GM12865 (cell line): ENCODE results near the gene IL32.
A peak's percentile ranks its signal among the peaks of the same experiment; 100 is the strongest.

Source experiments
- DNase-seq: peaks from one replicate; pipeline ENCODE4 v3.0.0; 2010; ENCODE audit warnings: low read depth
- H3K4me3 ChIP-seq: 2 replicates; pipeline ENCODE4 v1.5.1; 2011; ENCODE audit warnings: mild to moderate bottlenecking, low read depth, low read length, control low read depth
- CTCF ChIP-seq: IDR thresholded peaks from 2 replicates; pipeline ENCODE4 v1.5.1; 2011; ENCODE audit warnings: low read length, control low read depth, low read depth, inconsistent platforms; ENCODE audit not compliant: insufficient read depth; ENCODE audit errors: missing control alignments

The IL32 gene

GRCh38 chr16:3106205-3106928 lies 40.9 kb downstream of the IL32 start:
- TF ChIP-seq CTCF, result no peak
- H3K4me3 ChIP-seq, result peak overlapping the region; percentile 80
- peak; percentile 97 for DNase-seq

GRCh38 chr16:3112058-3112880 lies 46.8 kb downstream of the IL32 start, which contains the start of gene ZNF205:
Gene ZNF205 (plus strand): TSS chr16:3112586. CDS start chr16:3113431, 845 bp downstream.
- peak within 1 kb of the TSS; percentile 50 for H3K4me3 ChIP-seq
- DNase-seq, result peak; percentile 25
- no peak for TF ChIP-seq CTCF

GRCh38 chr16:3112881-3113574 lies 47.6 kb downstream of the IL32 start:
- H3K4me3 ChIP-seq, result peak overlapping the region; percentile 50
- no peak for TF ChIP-seq CTCF

GRCh38 chr16:3113765-3114479 lies 48.5 kb downstream of the IL32 start:
- TF ChIP-seq CTCF, result no peak
- no peak overlapping the region for H3K4me3 ChIP-seq

More at GRCh38 chr16:3112881-3113574, 47.6 kb downstream of the IL32 start:
- no peak for DNase-seq

GRCh38 chr16:3115003-3115402 lies 49.6 kb downstream of the IL32 start:
- no peak overlapping the region for H3K4me3 ChIP-seq
- DNase-seq, result no peak
- TF ChIP-seq CTCF, result no peak

More at GRCh38 chr16:3113765-3114479, 48.5 kb downstream of the IL32 start:
- DNase-seq, result no peak

GRCh38 chr16:3115561-3115960 lies 50.1 kb downstream of the IL32 start:
- no peak overlapping the region for H3K4me3 ChIP-seq
- DNase-seq, result no peak
- peak; percentile 30 for TF ChIP-seq CTCF
